NOMO-1 (cell line): Measurements from ENCODE around the gene RSRC1.
A peak's percentile ranks its signal among the peaks of the same experiment; 100 is the strongest.
"Not testable (repeated sequence)": the region's sequence is repeated elsewhere in the genome, so short reads cannot be mapped to it uniquely, and the experiment has no call there.

Experiments
- DNase-seq, 2 experiments: peaks; one replicate each; lab custom pipeline; 2025; ENCODE audit not compliant: unreplicated experiment in 2 of 2; lab: John Stamatoyannopoulos, UW

RSRC1 gene

DNA sequence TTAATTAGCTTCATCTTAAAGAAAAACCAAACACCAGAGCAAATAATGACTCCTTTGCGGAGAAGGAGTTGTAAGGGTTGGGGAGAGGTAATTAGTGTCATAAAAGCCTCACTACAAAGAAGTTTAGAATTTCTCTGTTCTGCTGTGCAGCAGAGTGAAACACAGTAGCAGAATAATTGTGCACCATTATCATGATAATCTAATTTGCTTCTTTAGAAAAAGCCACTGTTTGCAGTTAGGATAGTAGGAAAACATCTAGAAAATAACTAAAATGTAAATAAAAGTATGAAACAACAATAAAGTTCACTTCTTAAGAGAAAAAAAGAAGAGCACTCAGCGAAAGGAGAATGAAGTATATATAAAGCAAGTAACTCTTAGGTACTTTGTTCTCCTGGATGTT is 9.2 kb upstream of the RSRC1 start:
- no peak for DNase-seq

GRCh38 chr3:158101335-158102241 is 8.3 kb upstream of the RSRC1 start:
- no peak for DNase-seq

DNA sequence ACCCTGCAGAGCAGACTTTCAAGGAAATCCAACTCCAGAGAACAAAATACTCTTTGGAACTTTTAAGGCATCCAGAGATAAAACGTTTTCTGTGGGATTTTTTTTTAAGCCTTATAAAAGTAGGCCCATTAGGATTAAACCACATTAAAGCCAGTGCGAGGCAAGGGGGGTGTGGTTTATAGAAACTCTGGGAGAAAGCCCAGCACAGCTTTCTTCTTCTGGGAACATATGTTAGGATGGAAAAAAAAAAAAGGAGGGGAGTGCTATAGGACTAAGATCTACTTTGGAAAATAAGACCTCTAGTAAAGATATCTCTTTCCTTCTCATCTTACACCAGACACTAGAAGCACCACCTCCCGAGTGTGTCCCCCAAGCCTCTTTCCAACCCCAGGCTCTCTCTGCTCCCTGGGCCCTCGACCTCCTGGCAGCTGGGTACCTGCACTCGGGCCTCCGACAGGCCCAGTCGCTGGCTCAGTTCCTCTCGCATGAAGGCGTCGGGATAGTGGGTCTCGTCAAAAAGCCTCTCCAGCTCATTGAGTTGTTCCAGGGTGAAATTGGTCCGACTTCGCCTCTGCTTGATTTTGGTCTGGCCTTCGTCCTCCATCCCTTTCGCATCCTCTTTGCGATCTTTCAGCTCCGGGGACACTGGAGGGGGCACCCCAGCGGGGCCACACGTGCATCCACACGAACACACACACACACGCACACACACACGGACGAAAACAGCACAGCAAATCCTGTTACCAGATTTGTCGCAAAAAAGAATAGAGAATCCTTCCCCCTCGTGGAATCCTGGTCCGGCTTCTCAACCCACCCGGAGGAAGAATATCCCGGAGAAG is 7.4 kb upstream of the RSRC1 start:
- no peak for DNase-seq

DNA sequence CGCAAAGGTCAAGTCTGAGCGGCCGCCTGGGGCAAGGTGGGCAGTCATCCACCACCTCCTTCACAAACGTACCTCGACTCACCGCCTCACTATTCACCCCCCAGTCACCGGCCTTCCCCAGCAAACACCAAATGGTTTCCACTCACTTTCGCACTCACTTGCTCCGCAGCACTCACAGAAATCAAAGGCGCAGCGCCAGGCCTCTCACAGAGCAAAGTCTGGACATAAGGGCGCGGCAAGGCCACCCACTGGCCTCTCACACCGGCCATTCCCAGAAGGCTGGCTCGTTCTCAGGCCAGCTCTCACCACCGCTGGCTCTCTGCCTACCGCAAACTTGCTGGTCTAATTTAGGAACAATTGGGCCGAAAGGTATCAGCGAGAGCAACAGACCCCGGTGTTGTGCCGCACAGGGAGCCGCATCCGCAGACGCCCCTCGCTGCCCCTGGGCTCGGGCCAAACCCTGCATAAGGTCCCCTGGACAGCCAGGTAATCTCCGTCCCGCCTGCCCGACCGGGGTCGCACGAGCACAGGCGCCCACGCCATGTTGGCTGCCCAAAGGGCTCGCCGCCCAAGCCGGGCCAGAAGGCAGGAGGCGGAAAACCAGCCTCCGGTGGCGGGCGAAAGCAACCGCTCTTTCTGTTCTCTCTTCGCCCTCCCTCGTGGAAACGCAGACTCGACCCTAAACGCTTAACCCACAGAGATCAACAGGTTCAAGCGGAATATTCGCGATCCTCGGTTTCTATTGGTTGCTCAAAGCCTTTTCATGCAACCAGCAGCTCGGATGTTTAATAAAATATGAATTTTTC is 6.6 kb upstream of the RSRC1 start:
- DNase-seq: no peak

DNA sequence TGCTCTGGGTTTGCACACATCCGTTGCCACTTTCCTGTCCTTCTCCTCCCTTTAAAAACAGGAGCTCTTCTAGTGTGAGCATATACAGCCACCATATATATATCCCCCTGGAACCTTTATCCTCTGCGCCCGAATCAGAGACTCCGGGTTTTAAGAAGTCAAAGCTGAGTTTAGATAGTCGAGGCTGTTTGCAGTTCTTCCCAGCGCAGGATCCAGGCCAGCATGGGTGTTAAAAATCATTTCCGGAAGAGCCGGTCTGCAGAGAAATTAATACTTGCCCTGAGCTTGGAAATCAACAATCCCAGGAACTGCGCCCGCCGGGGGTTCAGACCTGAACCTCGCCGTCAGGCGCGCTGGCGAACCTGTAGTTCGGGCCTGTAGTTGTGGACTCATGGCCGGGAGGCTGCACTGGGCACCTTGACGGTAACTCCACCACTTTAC is 6.0 kb upstream of the RSRC1 start:
- no peak for DNase-seq

DNA sequence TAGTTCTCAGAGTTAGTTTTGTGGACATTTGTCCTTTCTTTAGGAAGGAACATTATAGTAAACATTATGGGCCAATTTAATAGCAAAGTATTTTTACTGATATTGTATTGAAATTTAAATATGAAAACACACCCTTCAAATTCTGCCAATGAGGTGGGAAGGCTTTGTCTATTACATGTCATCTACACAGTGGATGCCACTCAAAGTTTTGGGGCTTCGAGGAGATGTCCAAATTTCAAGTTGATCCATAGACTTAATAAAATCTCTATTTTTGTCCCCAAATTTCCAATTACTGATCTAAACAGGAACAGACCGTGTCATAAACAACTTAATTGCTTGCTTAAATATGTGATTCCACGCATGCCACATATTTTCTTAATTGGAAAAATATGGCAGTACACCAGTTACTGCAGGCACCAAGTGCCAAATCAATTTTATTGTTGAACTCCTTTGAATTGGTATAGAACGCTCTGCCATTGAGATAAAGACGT is 5.4 kb upstream of the RSRC1 start:
- DNase-seq: peak in 1 of 2 experiments; percentile 23

- no peak for DNase-seq
Observed at GRCh38 chr3:158105119-158105709, 4.7 kb upstream of the RSRC1 start.

DNA sequence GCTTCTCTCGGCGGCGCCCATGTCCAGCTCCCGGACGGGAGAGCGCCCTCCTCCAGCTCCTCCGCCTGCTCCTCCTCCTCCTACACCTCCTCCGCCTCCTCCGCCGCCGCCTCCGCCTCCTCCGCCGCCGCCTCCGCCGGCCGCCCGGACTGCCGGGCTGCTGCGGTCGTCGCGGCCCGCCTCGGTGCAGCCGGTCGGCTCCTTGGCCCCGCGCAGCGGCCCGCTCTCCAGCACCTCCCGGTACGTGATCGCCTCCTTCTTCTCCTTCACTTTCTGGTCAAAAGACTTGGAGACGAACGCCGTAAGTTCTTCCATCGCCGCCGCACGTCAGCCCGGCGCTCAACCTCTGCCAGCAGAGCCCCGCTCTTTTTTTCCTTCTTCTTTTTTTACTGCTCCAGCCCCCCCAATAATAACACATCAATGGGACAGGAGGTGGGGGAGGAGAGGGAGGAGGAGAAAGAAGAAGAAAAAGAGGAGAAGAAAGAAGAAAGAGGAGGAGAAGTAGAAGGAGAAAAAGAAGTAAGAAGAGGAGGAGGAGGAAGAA is 4.1 kb upstream of the RSRC1 start:
- DNase-seq: no peak

GRCh38 chr3:158106766-158107471 is 3.0 kb upstream of the RSRC1 start:
- no peak for DNase-seq

- DNase-seq: no peak
Observed at GRCh38 chr3:158107605-158108444, 2.1 kb upstream of the RSRC1 start.

DNA sequence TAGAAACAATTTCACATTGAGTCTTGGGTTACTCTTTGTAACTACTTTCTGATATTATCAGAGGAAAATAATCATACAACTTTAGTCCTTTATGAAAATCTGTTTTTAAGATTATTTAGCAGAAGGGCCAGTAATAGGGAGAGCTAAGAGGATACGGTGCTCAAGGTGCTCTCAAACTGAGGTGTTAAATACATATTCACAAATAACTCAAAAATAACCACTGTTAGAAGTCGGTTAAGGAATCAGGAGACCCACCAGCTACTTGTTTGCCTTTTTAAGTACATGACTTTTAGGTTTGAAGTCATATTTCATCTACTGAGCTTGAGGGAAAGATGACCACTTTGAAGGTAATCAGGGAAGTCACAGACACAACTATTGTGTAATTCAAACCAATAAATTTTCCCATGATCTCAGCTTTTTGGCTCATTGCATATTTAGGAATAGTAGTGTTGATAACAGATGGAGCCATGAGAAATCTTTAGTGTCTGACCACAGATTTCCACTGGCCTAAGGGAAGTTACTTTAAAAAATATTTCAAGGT is 1.4 kb upstream of the RSRC1 start:
- DNase-seq: no peak

GRCh38 chr3:158109295-158109803 is 540 bp upstream of the RSRC1 start:
- DNase-seq: peak in 1 of 2 experiments; percentile 48

GRCh38 chr3:158110658-158111018 is 749 bp downstream of the RSRC1 start:
- no peak for DNase-seq

DNA sequence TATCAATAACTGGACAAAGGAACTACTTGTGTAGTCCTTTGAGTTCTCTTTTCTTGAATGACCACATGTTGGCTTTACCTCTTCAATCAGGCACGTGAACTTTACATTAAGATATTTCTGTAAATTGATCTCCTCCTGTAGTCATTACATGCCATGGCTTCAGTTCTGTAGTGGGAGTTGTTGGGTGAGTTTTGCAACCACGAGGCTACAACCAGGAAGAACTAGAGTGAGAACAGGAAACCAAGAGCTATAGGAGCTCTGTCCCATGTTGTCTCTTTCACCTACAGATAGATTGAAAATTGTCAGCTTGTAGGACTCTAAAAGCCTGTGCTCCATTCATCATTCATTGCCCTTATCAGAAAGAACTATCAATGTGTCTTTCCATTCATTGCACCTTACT is 2.0 kb downstream of the RSRC1 start:
- DNase-seq: peak in 1 of 2 experiments; percentile 35

GRCh38 chr3:158113595-158113994 is 3.7 kb downstream of the RSRC1 start:
- DNase-seq: not testable (repeated sequence)

- no peak for DNase-seq
Observed at GRCh38 chr3:158120330-158120729, 10.4 kb downstream of the RSRC1 start.

- no peak for DNase-seq
Observed at GRCh38 chr3:158121295-158121694, 11.4 kb downstream of the RSRC1 start.

DNA sequence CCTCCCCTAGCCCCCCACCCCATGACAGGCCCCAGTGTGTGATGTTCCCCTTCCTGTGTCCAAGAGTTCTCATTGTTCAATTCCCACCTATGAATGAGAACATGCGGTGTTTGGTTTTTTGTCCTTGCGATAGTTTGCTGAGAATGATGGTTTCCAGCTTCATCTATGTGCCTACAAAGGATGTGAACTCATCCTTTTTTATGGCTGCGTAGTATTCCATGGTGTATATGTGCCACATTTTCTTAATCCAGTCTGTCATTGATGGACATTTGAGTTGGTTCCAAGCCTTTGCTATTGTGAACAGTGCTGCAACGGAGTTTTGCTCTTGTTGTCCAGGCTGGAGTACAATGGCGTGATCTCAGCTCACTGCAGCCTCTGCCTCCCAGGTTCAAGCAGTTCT is 12.8 kb downstream of the RSRC1 start:
- not testable (repeated sequence) for DNase-seq
